Measurements from ENCODE around the gene CLPX.
"Not testable (repeated sequence)": the region's sequence is repeated elsewhere in the genome, so short reads cannot be mapped to it uniquely, and the experiment has no call there.

The CLPX gene

DNA sequence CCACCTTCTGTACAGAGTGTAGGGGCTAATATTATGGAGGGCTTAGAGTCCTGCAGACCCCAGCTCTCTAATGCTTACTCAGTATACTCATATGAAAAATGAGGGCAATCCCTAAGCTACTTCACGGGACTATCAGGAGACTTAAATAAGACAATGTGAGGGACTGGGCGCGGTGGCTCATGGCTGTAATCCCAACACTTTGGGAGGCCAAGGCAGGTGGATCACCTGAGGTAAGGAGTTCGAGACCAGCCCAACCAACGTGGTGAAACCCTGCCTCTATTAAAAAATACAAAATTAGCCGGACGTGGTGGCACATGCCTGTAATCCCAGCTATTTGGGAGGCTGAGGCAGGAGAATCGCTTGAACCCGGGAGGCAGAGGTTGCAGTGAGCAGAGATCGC, 85.3 kb downstream of the CLPX start:
- DNase-seq = not testable (repeated sequence)

DNA sequence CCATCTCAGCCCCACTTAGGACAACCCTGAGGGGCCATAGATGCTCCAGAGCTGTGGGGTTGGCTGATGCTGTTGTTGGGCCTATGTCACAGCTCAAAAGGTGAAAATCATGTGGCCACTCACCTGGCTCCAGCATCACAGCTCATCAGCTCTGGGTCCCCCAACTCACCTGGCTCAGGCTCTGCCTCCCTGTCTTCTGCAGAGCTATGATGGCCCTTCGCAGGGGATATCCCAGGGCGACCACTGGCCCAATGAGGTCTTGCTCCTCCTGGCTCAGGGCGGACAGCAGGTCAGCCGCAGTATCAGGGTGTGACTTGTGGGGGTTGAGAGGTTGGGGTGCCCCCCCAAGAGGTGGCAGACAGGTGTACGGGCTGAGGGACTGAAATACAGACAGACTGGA, 85.8 kb downstream of the CLPX start:
- no peak for DNase-seq
